NK-92 treated with Interleukin-12 subunit alpha and Interleukin-12 subunit beta, amount 100 ng/mL, for 24 hours (cell line): Measurements from ENCODE around the gene DIP2C.
"Not testable (repeated sequence)": the region's sequence is repeated elsewhere in the genome, so short reads cannot be mapped to it uniquely, and the experiment has no call there.

Experiments used
- DNase-seq: peaks from one replicate; lab custom pipeline; 2025; lab: John Stamatoyannopoulos, UW

DIP2C gene

DNA sequence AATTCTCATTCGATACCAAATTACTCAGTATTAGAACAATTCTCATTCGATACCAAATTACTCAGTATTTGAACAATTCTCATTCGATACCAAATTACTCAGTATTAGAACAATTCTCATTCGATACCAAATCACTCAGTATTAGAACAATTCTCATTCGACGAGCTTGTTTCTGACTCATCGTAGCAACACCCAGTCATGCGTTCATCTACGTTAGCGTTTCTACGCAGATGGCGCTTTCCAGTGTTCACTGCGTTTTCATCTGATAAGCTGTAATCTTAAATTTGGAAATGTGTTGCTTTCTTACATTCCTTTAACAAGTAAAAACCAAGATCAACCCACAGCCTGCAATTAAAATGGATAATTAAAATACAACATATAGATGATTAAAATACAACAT, 277.9 kb downstream of the DIP2C start:
- no peak for DNase-seq

DNA sequence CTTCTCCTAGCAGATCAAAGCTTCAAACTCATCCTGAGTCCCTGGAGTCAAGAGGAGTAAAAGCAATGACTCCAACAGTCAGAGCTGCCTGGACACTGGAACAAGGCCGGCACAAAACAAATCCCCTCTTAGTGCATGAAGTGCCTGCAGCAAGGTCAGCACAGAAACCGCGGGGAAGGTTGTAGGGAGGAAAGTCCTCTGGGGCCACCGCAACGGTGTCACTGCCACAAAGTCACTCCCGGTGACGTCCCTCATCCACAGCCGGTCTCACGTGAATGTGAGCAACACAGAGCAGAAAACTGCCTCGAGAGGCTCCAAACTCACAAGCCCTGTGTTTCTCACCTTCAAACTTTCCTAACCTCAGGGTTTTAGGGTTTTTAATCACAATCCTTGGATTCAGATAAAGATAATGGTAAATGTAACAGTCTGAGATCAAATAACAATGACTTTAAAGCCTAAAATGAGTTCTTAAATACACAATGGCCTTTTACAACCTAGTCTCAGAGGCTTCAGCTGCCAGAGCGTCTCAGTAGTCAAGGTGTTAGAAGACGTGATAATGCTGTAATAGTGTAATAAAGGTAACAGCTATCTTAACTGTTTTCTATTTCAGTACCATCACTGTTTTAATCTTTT, 279.9 kb downstream of the DIP2C start:
- DNase-seq = no peak

DNA sequence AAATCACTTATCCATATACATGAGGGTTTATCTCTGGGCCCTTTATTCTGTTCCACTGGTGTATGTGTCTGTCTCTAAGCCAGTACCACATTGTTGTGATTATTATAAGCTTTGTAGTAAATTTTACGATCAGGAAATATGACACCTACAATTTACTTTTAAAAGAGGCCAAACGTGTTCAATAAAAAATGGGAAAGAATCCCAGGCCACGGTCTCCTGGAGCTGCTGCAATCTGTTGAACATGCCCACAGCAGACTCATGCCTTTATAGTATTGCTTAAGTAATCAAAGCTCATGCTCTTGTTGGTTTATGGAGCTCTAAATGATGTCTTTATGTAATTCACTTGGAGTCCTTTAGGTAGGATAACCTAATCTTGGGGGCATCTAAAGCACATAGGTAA, 281.2 kb downstream of the DIP2C start:
- no peak for DNase-seq

DNA sequence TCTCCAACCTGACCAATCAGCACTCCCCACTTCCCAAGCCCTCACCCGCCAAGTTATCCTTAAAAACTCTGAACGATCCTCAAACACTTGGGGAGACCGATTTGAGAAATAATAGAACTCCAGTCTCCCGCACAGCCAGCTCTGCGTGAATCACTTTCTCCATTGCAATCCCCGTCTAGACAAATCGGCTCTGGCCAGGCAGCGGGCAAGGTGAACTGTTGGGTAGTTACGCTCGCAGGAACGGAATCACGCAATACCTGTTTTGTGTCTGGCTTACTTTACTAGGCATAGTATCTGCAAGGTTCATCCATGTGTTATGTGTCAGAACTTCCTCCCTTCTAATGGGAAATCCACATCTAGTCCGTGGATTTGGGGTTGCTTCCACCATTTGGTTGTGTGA, 282.5 kb downstream of the DIP2C start:
- no peak for DNase-seq

DNA sequence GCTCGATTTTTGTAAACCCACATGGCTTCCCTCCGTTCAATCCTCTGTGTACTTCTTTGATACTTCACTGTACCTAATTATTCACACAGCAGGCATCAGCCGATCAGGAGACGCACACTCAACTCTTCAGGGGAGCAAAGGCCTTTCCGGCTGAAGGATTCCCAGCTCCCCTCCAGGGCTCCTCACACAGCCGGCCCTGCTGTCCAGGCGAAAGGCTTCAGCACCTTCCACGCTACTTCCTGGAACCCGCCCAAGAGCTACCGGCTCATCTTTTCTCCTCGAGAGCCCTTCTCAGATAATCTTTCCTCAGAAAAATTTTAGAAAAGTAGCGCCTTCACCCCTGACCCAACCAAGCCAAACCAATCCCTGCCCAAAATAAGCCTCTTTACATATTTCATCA, 283.8 kb downstream of the DIP2C start:
- DNase-seq = no peak

DNA sequence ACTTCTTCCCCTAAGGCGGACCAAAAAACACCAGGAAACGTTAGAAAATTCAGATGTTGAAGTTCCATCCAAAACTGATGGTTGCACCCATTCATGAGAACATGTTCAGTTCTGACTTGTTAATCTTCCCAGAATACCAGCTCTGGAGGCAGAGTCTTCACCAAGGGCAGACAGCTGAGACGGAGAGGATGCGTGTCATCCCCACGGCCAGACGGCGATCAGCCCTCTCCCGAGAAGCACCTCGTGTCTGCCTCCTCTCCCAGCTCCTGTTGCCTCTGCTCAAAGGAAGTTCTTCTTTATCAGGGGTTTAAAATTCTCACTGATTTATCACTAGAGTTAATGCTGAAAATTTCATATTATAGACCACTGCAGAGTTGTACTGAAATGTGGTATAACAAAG, 284.5 kb downstream of the DIP2C start:
- no peak for DNase-seq

DNA sequence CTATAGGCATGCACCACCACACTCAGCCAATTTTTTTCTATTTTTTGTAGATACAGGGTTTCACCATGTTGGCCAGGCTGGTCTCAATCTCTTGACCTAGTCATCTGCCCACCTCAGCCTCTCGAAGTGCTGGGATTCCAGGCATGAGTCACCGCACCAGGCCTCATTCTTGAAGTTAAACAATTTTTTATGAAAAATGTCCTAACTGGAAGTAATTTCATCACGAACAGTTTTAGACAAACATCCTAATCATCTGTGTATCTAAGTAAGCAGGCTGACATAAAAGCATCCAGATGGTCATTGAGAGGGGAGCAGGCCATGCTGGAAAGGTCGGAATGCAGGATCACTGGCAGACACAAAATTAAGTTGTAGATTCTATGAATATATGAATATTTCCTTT, 285.1 kb downstream of the DIP2C start:
- no peak for DNase-seq

DNA sequence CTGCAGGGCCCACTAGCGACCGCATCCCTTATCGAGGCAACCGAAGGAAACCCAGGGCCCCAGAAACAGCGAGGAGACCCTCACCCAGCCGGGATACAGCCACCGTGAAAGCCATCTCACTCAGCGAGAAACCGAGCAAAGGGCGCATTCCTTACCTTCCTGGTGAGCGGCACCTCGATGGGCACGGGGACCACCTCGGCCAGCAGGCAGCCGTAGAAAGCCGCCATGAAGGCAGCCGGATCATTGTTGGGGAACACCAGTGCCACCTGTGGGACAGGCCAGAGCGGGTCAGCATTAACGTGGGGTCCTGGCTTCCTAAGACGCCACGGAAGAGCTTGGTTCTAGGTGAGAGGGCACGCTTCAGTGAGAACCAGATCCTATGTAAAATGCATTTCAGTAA, 290.5 kb downstream of the DIP2C start:
- no peak for DNase-seq

DNA sequence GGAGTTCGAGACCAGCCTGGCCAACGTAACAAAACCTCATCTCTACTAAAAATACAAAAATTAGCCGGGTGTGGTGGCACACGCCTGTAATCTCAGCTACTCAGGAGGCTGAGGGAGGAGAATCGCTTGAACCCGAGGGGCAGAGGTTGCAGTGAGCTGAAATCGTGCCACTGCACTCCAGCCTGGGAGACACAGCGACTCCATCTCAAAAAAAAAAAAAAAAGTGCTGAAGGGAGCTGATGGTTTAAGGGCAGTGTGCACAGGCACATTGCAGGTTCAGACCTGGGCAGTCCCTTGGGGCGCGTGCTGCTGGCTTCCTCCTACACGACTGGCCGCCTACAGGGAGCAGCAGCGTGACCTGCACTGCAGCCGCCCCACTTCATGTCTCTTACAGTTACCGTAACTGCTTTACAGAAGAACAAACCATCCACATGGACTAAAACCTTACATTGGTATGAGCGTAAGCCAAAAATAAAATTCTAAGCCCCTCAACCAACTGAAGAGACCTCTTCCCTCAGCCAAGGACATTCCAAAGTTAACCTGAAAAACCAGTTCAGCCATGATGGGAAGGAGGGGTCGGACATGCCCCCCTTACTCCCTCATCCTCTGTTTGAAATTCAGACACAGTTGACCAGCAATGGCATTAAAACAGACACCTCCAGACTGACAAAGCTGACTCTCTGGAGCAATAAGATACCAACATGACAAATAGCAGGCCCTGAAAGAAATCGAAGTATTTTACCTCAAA, 292.0 kb downstream of the DIP2C start:
- no peak for DNase-seq

DNA sequence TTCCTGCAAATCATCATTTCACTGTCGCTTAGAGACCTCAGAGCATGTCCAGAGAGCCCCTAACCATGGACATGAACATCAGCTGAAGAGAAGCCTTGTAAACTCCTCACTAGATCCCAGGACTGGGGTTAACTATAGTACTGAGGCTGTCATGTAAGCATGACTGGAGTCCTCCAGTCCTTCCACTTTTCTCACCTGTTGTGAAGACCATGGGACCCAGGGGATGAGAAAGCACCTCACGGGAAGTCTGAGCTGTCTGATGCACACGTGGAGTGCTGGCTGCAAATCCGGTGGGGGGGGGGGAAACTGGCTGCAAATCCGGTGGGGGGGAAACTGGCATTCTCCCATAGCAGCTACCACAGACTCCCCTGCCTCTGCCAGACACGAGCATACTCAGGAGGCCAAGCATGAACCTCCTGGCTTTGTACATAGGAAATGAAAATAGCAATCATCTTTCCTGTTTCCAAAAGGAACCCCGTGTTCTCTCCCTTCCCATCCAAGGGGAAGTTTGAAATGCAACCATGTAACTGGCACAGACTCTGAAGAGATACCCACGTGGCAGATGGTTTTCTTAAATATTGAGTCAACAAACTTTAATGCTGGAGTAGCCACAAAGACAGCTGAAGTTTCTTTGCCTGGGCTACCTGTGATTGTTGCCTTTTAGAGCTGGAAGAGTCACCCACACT, 292.8 kb downstream of the DIP2C start:
- no peak for DNase-seq

DNA sequence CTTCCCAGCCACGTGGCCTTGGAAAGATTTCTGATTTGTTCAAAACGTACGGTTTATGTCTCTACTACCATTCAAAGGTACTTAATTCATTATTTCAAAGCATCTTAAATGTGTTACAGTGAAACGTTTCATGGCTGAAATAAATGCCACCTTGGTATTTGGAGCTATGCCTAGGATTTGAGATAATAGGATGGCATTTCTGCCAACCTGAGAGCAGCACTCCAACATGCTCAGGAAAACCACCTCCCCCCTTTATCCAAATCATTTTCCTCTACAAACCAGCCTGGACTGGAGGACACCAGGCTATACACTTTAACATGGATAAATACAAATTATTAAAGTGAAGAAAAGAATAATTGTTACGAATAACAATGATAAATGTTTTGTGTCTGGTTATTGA, 293.4 kb downstream of the DIP2C start:
- DNase-seq = no peak

DNA sequence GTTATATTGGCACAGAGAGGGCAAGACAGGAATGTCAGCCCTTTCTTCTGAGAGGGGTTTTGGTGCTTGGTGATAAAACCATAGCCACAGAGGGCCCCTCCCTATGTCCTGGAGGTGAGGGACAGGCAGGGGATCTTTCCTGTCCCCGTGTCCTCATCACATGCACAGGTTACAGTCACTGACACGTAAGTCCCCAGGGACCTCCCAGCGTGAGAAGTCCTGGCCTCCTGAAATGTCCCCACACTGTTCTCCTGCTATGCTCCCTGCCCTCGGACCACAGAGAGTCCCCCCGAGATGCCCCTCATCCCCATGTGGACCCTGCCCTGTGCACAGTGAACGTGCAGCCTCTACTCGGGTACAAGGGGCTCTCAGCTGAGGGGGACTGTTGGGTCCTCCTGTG, 293.8 kb downstream of the DIP2C start:
- no peak for DNase-seq

DNA sequence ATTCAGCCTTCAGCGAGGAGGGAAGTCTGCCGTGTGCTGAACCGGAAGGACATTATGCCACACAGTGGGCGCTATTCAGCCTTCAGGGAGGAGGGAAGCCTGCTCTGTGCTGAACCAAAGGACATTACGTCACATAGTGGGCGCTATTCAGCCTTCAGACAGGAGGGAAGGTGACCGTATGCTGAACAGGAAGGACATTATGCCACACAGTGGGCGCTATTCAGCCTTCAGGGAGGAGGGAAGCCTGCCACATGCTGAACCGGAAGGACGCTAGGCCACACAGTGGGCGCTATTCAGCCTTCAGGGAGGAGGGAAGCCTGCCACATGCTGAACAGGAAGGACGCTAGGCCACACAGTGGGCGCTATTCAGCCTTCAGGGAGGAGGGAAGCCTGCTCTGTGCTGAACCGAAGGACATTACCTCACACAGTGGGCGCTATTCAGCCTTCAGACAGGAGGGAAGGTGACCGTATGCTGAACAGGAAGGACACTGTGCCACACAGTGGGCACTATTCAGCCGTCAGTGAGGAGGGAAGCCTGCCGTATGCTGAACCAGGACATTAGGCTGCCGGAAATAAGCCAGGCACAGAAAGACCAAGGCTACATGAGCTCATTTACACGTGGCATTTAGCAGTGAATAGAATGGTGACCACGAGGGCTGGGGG, 294.9 kb downstream of the DIP2C start:
- not testable (repeated sequence) for DNase-seq

DNA sequence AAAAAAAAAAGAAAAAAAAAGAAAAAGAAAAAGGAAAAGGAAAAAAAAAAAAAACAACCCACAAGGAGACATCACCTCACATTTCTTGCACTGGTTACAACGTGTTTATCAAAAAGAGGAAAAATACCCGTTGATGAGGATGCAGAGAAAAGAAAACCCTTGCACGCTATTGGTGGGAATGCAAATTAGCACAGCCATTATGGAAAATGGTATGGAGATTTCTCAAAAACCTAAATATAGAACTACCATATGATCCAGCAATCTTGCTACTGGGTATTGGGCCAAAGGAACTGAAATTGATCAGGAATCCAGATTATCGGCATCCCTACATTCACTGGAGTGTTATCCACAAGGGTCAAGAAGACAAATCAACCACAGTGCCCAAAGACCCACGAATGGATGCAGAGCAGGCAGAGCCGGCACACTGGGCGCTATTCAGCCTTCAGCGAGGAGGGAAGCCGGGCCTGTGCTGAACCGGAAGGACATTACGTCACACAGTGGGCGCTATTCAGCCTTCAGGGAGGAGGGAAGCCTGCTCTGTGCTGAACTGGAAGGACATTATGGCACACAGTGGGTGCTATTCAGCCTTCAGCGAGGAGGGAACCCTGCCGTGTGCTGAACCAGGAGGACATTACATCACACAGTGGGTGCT, 295.6 kb downstream of the DIP2C start:
- DNase-seq = no peak

DNA sequence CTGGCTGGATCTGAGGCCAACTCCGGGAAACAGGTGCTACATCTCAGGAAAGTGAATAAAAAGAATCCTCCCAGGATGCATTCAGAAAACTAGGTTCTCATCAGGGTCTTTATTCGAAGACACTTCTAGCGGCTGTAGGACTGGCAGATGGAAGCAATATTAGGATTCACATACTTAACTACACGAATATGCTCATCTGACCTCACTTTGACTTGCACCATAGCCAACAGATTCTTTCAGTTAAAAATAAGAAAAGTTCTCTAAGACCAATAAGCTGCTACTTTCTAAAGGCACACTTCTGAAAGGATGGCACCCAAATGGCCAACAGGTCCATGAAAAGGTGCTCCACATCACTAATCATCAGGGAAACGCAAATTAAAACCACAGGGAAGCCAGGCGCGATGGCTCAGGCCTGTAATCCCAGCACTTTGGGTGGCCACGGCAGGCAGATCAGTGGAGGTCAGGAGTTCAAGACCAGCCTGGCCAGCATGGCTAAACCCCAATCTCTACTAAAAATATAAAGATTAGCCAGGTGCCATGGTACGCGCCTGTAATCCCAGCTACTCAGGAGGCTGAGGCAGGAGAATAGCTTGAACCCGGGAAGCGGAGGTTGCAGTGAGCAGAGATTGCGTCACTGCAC, 296.2 kb downstream of the DIP2C start:
- DNase-seq = no peak

DNA sequence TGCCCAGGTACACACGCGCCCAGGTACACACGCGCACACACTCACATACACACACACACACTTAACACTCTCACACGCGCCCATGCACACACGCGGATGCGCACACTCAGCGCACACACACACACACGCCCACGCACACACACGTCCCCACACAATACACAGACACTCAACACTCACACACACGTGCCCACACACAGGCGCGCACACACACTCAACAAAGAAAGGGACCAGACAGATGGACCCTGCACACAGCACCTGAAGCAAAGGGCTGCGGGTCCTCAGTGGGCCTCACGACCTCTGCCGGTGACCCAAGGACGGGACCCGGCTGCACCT, 296.8 kb downstream of the DIP2C start:
- no peak for DNase-seq

DNA sequence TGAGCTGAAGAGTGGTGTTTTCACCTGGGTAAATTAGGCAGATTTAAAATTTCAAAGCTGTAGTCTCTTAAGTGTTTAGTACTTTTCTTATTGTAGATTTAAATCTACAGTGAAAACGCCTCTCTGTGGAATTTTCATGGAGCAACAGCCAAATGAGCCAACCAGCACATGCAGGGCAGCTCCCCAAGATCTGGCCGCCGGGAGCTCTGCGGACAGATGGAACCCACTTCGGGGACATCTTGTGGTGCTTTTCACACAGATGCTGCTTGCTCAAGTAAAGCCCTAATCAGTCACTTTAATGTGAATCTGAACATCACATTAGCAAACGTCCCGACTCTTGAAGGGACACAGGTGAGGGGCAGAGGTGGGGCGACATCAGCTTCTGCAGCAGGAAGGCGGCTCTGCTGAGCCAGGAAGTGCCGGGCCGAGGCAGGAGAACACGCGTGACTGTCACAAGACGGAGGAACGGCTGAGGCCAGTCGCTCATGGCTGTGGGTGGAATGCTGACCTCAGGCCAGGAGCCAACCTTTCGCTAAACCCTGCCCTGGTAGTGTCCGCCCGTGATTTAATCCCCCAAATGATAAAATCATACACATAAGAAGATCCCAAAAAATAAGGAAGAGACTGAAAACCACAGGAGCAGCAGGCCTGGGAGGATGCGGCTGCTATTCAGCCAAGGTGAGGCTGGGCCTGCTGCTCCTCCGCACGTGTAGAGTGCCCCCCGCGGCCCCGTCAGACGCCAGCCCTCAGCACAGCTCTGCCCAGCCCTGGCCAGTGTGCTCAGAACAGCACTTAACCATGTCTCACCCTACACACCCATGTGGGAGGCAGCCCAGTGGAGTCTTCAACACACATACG, 297.4 kb downstream of the DIP2C start:
- no peak for DNase-seq

DNA sequence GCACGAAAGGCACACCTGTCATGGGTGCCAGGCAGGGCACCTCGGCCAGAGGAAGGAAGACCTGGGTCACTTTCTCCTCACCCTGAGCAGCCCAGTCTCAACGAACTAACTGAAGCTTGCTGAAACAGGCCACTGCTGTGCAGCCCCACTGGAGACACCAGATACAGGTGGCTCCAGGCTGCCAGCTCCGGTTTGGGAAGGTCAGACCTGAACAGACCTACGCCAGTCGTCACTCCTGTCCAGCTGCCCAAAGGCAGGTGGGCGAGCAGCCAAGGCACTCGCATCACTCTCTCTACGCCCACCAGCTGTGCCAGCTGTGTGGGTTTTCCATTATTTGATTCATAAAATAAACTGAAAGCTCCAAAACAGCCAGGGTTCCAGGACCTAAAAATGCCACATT, 298.2 kb downstream of the DIP2C start:
- DNase-seq = no peak

DNA sequence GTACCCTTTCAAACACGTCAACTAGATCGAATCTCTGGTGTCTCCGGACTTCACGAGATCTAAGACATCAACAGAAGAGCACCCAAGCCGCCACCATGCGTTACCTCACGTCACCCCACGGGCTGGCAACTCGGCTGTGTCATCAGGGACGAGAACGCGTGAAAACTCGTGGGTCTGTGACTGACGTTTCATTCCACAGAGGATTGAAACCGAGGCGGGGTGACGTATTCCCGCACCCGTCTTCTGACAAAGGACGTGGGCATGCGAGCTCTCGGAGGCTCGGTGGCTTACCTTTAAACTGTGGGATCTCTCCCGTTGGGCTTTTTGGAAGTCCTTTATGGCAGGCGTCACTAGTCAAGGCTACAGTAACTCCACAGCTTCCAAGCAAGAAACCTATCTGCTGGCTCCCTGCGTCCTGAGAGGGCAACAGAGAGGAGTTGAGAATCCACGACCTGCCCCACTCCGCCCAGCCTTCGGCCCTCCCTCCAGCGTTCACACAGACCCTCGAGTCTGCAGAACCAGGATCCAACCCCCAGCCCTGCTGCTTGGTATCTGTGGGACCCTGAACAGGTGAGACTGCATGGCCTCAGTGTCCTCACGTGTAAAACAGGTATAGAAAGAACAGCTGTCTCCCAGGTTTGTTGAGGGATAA, 298.9 kb downstream of the DIP2C start:
- no peak for DNase-seq

DNA sequence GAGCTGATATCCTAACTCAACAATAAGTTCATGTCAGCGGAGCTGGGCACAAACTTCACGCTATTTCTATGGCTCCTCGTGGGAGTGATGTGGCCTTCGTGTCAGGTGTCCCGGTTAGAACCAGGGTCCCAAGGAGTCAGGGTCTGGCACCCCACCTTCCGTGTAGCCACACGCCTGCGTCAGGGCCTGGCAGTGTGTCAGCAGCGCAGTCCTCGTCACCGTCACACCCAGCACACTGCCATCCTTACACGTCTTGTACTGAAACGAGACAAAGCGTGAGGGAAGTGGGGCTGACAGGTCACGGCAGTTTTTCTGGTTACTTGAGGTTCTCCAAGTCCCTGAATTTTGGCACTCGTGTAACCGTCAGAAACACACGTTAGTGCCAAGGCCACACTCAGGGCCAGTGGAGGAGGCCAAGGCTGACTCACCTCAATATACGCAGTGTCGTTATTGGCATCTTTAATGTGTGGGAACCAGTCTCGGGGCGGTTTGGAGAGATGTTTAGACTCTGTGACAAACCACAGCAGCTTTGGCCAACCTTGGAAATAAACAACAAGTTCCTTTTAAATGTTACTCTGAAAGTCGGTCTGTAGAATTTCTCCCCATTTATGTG, 299.5 kb downstream of the DIP2C start:
- DNase-seq = no peak
